Measurements from ENCODE around the gene MAJIN. TPM values are rescaled to one million over a fixed set of nuclear protein-coding genes. Genes with fewer than 3 reads are reported as not detected.

MAJIN gene
- total and polyA plus RNA-seq, 4 donors: 0.09 to 0.31 TPM; not detected in 2

DNA sequence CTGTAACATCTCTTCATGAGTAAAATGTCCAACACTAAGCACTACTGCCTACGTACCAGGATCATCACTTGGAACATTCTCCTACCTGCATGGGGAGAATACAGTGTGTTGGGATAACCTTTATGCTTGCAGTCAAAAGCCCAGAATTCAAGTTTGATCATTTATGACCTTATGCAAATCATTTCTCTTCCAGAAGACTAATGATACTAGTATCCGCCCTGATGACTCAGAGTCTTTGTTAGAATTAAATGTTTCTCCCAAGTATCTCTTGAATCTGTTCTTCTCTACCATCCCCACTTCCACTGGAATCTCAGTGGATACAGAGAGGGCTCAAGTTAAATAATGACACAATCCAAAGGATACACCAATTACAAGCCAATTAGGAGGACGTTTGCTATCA lies 12.4 kb downstream of the MAJIN start:
- Histone ChIP-seq H3K4me3 (ENCODE audit: low read depth in 1 of 3, low read length in 3 of 3) (no peak overlapping the region), H3K27me3 (ENCODE audit: control insufficient read depth in 4 of 4, insufficient read depth in 4 of 4, low read length in 3 of 4) (no peaks in the 10 kb centered on the region), H3K9ac (ENCODE audit: low read depth in 1 of 2, low read length in 2 of 2) (no peak overlapping the region), H3K9me3 (ENCODE audit: control insufficient read depth in 4 of 4, low read length in 3 of 4) (no peaks in the 10 kb centered on the region), H3K27ac (ENCODE audit: low read depth in 1 of 2, low read length in 2 of 2) (no peak overlapping the region), H3K36me3 (ENCODE audit: control insufficient read depth in 4 of 4, insufficient read depth in 3 of 4, low read depth in 1 of 4, low read length in 3 of 4) (no peaks in the 10 kb centered on the region), H3K4me1 (ENCODE audit: control insufficient read depth in 4 of 4, insufficient read depth in 4 of 4, low read length in 3 of 4) (no peaks in the 10 kb centered on the region)
- no peak for TF ChIP-seq FOXA1 (IDR thresholded peaks at IDR 0.05)
- TF ChIP-seq, protein P1, sequence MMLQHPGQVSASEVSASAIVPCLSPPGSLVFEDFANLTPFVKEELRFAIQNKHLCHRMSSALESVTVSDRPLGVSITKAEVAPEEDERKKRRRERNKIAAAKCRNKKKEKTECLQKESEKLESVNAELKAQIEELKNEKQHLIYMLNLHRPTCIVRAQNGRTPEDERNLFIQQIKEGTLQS (IDR thresholded peaks at IDR 0.05): no peak
- TF ChIP-seq FOXA2 (IDR thresholded peaks at IDR 0.05): no peak
- TF ChIP-seq JUND (IDR thresholded peaks at IDR 0.05): no peak
- TF ChIP-seq RAD21 (IDR thresholded peaks at IDR 0.05): no peak
- DNase-seq (ENCODE audit: low spot score): no peak
- WGBS: 73% methylated on average over 3 of the region's 3 CpGs

DNA sequence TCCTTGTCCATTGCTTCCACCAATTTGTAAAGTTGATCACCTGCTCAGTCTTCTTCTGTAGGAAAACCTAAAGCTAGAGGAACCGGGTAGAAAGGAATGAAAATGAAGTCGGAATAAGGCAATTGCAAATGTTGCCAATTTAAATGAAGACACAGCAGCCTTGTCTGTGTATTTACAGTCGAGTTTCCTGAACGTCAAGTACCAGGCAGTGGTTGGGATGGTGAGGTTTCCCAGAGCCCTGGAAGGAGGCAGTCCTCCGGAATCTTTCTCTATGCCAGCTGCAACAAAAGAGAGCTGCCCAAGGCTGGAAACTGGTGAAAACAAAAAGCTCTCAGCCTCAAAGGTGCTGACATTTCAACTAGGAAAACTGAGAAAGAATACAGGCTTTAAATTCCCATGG lies 17.7 kb downstream of the MAJIN start:
- no peak for TF ChIP-seq JUND (IDR thresholded peaks at IDR 0.05)
- TF ChIP-seq, protein P1 (IDR thresholded peaks at IDR 0.05): no peak
- TF ChIP-seq HNF4A (conservative IDR thresholded peaks at IDR 0.05): no peak
- TF ChIP-seq TAF1 (conservative IDR thresholded peaks at IDR 0.05): no peak
- TF ChIP-seq SP1 (IDR thresholded peaks at IDR 0.05): no peak
- TF ChIP-seq, protein P2, sequence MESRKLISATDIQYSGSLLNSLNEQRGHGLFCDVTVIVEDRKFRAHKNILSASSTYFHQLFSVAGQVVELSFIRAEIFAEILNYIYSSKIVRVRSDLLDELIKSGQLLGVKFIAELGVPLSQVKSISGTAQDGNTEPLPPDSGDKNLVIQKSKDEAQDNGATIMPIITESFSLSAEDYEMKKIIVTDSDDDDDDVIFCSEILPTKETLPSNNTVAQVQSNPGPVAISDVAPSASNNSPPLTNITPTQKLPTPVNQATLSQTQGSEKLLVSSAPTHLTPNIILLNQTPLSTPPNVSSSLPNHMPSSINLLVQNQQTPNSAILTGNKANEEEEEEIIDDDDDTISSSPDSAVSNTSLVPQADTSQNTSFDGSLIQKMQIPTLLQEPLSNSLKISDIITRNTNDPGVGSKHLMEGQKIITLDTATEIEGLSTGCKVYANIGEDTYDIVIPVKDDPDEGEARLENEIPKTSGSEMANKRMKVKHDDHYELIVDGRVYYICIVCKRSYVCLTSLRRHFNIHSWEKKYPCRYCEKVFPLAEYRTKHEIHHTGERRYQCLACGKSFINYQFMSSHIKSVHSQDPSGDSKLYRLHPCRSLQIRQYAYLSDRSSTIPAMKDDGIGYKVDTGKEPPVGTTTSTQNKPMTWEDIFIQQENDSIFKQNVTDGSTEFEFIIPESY (IDR thresholded peaks at IDR 0.05): no peak
- TF ChIP-seq, protein P3, sequence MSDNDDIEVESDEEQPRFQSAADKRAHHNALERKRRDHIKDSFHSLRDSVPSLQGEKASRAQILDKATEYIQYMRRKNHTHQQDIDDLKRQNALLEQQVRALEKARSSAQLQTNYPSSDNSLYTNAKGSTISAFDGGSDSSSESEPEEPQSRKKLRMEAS (IDR thresholded peaks at IDR 0.05): no peak
- TF ChIP-seq HNF4G (IDR thresholded peaks at IDR 0.05): no peak
- TF ChIP-seq, protein P4, sequence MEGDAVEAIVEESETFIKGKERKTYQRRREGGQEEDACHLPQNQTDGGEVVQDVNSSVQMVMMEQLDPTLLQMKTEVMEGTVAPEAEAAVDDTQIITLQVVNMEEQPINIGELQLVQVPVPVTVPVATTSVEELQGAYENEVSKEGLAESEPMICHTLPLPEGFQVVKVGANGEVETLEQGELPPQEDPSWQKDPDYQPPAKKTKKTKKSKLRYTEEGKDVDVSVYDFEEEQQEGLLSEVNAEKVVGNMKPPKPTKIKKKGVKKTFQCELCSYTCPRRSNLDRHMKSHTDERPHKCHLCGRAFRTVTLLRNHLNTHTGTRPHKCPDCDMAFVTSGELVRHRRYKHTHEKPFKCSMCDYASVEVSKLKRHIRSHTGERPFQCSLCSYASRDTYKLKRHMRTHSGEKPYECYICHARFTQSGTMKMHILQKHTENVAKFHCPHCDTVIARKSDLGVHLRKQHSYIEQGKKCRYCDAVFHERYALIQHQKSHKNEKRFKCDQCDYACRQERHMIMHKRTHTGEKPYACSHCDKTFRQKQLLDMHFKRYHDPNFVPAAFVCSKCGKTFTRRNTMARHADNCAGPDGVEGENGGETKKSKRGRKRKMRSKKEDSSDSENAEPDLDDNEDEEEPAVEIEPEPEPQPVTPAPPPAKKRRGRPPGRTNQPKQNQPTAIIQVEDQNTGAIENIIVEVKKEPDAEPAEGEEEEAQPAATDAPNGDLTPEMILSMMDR (IDR thresholded peaks at IDR 0.05; ENCODE audit: low read depth, low read length, missing input control): no peak
- TF ChIP-seq RXRA (IDR thresholded peaks at IDR 0.05): no peak
- no peak for TF ChIP-seq FOXA2 (IDR thresholded peaks at IDR 0.05)
- Histone ChIP-seq H3K4me3 (ENCODE audit: low read depth in 1 of 3, low read length in 3 of 3) (no peak overlapping the region), H3K27me3 (ENCODE audit: control insufficient read depth in 4 of 4, insufficient read depth in 4 of 4, low read length in 3 of 4) (no peaks in the 10 kb centered on the region), H3K9ac (ENCODE audit: low read depth in 1 of 2, low read length in 2 of 2) (no peak overlapping the region), H3K27ac (ENCODE audit: low read depth in 1 of 2, low read length in 2 of 2) (no peak overlapping the region), H3K36me3 (ENCODE audit: control insufficient read depth in 4 of 4, insufficient read depth in 3 of 4, low read depth in 1 of 4, low read length in 3 of 4) (no peaks in the 10 kb centered on the region), H3K4me1 (ENCODE audit: control insufficient read depth in 4 of 4, insufficient read depth in 4 of 4, low read length in 3 of 4) (no peaks in the 10 kb centered on the region), H3K9me3 (ENCODE audit: control insufficient read depth in 4 of 4, low read length in 3 of 4) (no peaks in the 10 kb centered on the region)
- DNase-seq (ENCODE audit: low spot score): no peak
- WGBS: 61% methylated on average over 5 of the region's 5 CpGs

DNA sequence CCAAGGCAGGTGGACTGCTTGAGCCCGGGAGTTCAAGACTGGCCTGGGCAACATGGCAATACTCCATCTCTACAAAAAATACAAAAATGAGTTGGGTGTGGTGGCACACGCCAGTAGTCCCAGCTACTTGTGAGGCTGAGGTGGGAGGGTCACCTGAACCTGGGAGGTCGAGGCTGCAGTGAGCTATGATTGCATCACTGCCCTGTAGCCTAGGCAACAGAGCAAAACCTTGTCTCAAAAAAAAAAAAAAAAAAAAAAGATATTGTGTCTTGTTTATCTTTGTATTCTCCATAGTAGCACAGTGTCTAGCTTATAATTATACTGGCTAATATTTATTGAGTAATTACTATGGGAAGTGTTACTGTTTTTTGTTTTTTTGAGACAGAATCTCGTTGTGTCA lies 20.4 kb downstream of the MAJIN start:
- H3K27ac ChIP-seq (ENCODE audit: low read depth in 1 of 2, low read length in 2 of 2): no peak overlapping the region
- H3K27me3 ChIP-seq (ENCODE audit: control insufficient read depth in 4 of 4, insufficient read depth in 4 of 4, low read length in 3 of 4): no peaks in the 10 kb centered on the region
- DNase-seq (ENCODE audit: low spot score): no peak
- no peaks in the 10 kb centered on the region for H3K4me1 ChIP-seq (ENCODE audit: control insufficient read depth in 4 of 4, insufficient read depth in 4 of 4, low read length in 3 of 4)
- WGBS: 67% methylated on average over 4 of the region's 4 CpGs
- H3K4me3 ChIP-seq (ENCODE audit: low read depth in 1 of 3, low read length in 3 of 3): no peak overlapping the region
- TF ChIP-seq, protein P1 (IDR thresholded peaks at IDR 0.05): no peak
- TF ChIP-seq RXRA (IDR thresholded peaks at IDR 0.05): no peak
- TF ChIP-seq, protein P4 (IDR thresholded peaks at IDR 0.05; ENCODE audit: low read depth, low read length, missing input control): no peak
- TF ChIP-seq, protein P2 (IDR thresholded peaks at IDR 0.05): no peak
- TF ChIP-seq GABPA (IDR thresholded peaks at IDR 0.05 in 1 of 2, conservative IDR thresholded peaks at IDR 0.05 in 1 of 2): no peak
- no peak for TF ChIP-seq HNF4G (IDR thresholded peaks at IDR 0.05)
- no peaks in the 10 kb centered on the region for H3K9me3 ChIP-seq (ENCODE audit: control insufficient read depth in 4 of 4, low read length in 3 of 4)
- no peaks in the 10 kb centered on the region for H3K36me3 ChIP-seq (ENCODE audit: control insufficient read depth in 4 of 4, insufficient read depth in 3 of 4, low read depth in 1 of 4, low read length in 3 of 4)
- no peak overlapping the region for H3K9ac ChIP-seq (ENCODE audit: low read depth in 1 of 2, low read length in 2 of 2)

Data from liver (tissue), 9 donors.